ENCODE results near the gene SLC4A7.
"Not testable (repeated sequence)": the region's sequence is repeated elsewhere in the genome, so short reads cannot be mapped to it uniquely, and the experiment has no call there.

The SLC4A7 gene

GRCh38 chr3:27428446-27428845, 55.7 kb downstream of the SLC4A7 start:
- H3K36me3 ChIP-seq (ENCODE audit: control insufficient read depth in 2 of 2, insufficient read depth in 1 of 2, low read length in 2 of 2): peaks cover 0 to 24% of the 10 kb centered on the region in 2 experiments; a peak in 2 of 3 replicates
- no peaks in the 10 kb centered on the region for H3K4me1 ChIP-seq (ENCODE audit: control insufficient read depth, insufficient read depth, low read length)
- H3K9me3 ChIP-seq (ENCODE audit: control insufficient read depth, insufficient read depth, low read depth, low read length): no peaks in the 10 kb centered on the region
- CTCF ChIA-PET: interaction anchor here (0.9 kb wide), 1 partner anchor 36 kb away, joined by 4 read pairs; no protein-coding TSS in a partner anchor
- no peak overlapping the region for H3K27ac ChIP-seq (ENCODE audit: extremely low read depth, low read depth, low read length)
- no peak for TF ChIP-seq ZNF701 (tag by site-specific recombination; IDR thresholded peaks at IDR 0.05)
- POLR2A ChIA-PET: no interaction called here
- H3K4me3 ChIP-seq (ENCODE audit: low read depth, low read length): no peak overlapping the region

GRCh38 chr3:27426926-27427325, 57.3 kb downstream of the SLC4A7 start:
- no peaks in the 10 kb centered on the region for H3K9me3 ChIP-seq (ENCODE audit: control insufficient read depth, insufficient read depth, low read depth, low read length)
- no peak overlapping the region for H3K27ac ChIP-seq (ENCODE audit: extremely low read depth, low read depth, low read length)
- POLR2A ChIA-PET: no interaction called here
- no peaks in the 10 kb centered on the region for H3K4me1 ChIP-seq (ENCODE audit: control insufficient read depth, insufficient read depth, low read length)
- CTCF ChIA-PET: no interaction called here
- peaks cover 0 to 21% of the 10 kb centered on the region in 2 experiments; a peak in 2 of 3 replicates for H3K36me3 ChIP-seq (ENCODE audit: control insufficient read depth in 2 of 2, insufficient read depth in 1 of 2, low read length in 2 of 2)
- no peak overlapping the region for H3K4me3 ChIP-seq (ENCODE audit: low read depth, low read length)
- TF ChIP-seq KLF1 (tag by site-specific recombination; IDR thresholded peaks at IDR 0.05) (no peak), MEIS1 (CRISPR knock-in tag; IDR thresholded peaks at IDR 0.05; ENCODE audit: borderline replicate concordance) (no peak), ZNF664 (tag by site-specific recombination; IDR thresholded peaks at IDR 0.05) (no peak)

GRCh38 chr3:27425896-27426565, 58.2 kb downstream of the SLC4A7 start:
- Histone ChIP-seq H3K4me1 (ENCODE audit: control insufficient read depth, insufficient read depth, low read length) (no peaks in the 10 kb centered on the region), H3K9me3 (ENCODE audit: control insufficient read depth, insufficient read depth, low read depth, low read length) (no peaks in the 10 kb centered on the region), H3K27ac (ENCODE audit: extremely low read depth, low read depth, low read length) (no peak overlapping the region), H3K4me3 (ENCODE audit: low read depth, low read length) (no peak overlapping the region), H3K36me3 (ENCODE audit: control insufficient read depth in 2 of 2, insufficient read depth in 1 of 2, low read length in 2 of 2) (peaks cover 0 to 19% of the 10 kb centered on the region in 2 experiments; a peak in 2 of 3 replicates)
- ChIA-PET POLR2A (no interaction called here), CTCF (no interaction called here)
- TF ChIP-seq REPIN1 (tag by site-specific recombination; IDR thresholded peaks at IDR 0.05; ENCODE audit: low read depth) (no peak), EGR2 (tag by site-specific recombination; IDR thresholded peaks at IDR 0.05; ENCODE audit: low read depth) (no peak), ZNF704 (tag by site-specific recombination; IDR thresholded peaks at IDR 0.05) (no peak), ZIC2 (tag by site-specific recombination; IDR thresholded peaks at IDR 0.05) (no peak), ZNF155 (tag by site-specific recombination; IDR thresholded peaks at IDR 0.05) (no peak), YY2 (tag by site-specific recombination; IDR thresholded peaks at IDR 0.05) (no peak), ZNF335 (tag by site-specific recombination; conservative IDR thresholded peaks at IDR 0.05) (no peak), ZNF175 (tag by site-specific recombination; IDR thresholded peaks at IDR 0.05) (no peak)

- H3K4me1 ChIP-seq (ENCODE audit: control insufficient read depth, insufficient read depth, low read length); POLR2A ChIA-PET; H3K9me3 ChIP-seq (ENCODE audit: control insufficient read depth, insufficient read depth, low read depth, low read length); H3K27ac ChIP-seq (ENCODE audit: extremely low read depth, low read depth, low read length); CTCF ChIA-PET; H3K4me3 ChIP-seq (ENCODE audit: low read depth, low read length): not testable (repeated sequence)
- peaks cover 0 to 14% of the 10 kb centered on the region in 2 experiments; a peak in 2 of 3 replicates for H3K36me3 ChIP-seq (ENCODE audit: control insufficient read depth in 2 of 2, insufficient read depth in 1 of 2, low read length in 2 of 2)
These were observed 59.2 kb downstream of the SLC4A7 start for GRCh38 chr3:27424812-27425521.

- no peak overlapping the region for H3K4me3 ChIP-seq (ENCODE audit: low read depth, low read length)
- H3K36me3 ChIP-seq (ENCODE audit: control insufficient read depth in 2 of 2, insufficient read depth in 1 of 2, low read length in 2 of 2): peaks cover 0 to 17% of the 10 kb centered on the region in 2 experiments; a peak in 2 of 3 replicates
- ChIA-PET POLR2A (no interaction called here), CTCF (no interaction called here)
- H3K27ac ChIP-seq (ENCODE audit: extremely low read depth, low read depth, low read length): no peak overlapping the region
- TF ChIP-seq ZNF26 (tag by site-specific recombination; IDR thresholded peaks at IDR 0.05): no peak
- TF ChIP-seq ZNF701 (tag by site-specific recombination; IDR thresholded peaks at IDR 0.05): no peak
- TF ChIP-seq ZNF148 (tag by site-specific recombination; IDR thresholded peaks at IDR 0.05; ENCODE audit: borderline replicate concordance): no peak
- TF ChIP-seq ZNF10 (tag by site-specific recombination; IDR thresholded peaks at IDR 0.05): no peak
- no peak for TF ChIP-seq HIC1 (tag by site-specific recombination; IDR thresholded peaks at IDR 0.05)
- no peaks in the 10 kb centered on the region for H3K4me1 ChIP-seq (ENCODE audit: control insufficient read depth, insufficient read depth, low read length)
- H3K9me3 ChIP-seq (ENCODE audit: control insufficient read depth, insufficient read depth, low read depth, low read length): no peaks in the 10 kb centered on the region
These were observed 60.7 kb downstream of the SLC4A7 start for GRCh38 chr3:27423463-27423862.
